Tracheal epithelial cell (primary cell): ENCODE data around the gene SOWAHA. TPM values are rescaled to one million over a fixed set of nuclear protein-coding genes. Genes with fewer than 3 reads are reported as not detected.

ENCODE experiments used
- total RNA-seq: library from RNA; depleted of rRNA; stranded (reverse); fragments of >200 nt; gene quantifications from 2 replicates; pipeline ENCODE4 v1.2.1, GENCODE V29; 2014

SOWAHA gene
- 0.24 TPM in 1 of 2 replicates, not detected in the other for total RNA-seq

DNA sequence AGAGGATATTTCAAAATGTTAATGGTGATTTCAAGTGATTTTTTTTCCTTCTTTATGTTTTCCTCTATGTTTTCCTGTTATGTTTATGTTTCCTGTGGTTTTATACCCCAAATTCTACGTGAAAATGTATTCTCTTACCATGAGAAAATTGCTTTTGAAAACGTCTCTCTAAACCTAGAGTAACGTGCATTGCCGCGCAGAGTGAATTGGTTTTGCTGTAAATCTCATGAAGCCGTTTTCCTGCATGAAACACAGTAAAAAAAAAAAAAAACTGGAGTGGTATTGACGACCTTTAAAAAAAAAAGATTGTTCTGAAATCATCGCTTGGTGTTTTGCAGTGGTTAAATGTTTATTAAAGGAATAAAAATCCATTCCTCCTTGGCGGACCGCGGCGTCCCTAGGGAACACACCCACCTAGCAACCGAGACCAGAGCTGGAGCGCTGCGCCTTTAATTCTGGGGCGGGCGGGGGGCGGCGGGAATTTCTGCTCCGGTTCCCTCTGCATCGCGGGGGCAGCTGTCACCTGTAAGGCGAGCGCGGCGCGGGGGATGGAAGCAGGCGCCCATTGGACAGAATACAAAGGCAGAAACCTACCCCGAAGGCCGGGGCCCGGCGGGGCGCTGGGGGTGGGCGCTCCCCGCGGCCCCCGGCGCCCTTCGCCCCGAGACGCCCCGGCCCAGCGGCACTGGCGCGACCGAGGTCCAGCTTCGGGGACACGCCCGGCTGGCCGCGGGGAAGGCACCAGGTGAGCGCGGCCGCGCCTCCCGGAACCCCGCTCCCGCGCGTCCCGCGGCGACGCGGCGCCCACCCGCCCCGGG lies at the start of gene SOWAHA:
SOWAHA (plus strand) TSS at position 522 of the 818 bp plus-strand sequence. CDS start 320 bp downstream, outside the sequence.

DNA sequence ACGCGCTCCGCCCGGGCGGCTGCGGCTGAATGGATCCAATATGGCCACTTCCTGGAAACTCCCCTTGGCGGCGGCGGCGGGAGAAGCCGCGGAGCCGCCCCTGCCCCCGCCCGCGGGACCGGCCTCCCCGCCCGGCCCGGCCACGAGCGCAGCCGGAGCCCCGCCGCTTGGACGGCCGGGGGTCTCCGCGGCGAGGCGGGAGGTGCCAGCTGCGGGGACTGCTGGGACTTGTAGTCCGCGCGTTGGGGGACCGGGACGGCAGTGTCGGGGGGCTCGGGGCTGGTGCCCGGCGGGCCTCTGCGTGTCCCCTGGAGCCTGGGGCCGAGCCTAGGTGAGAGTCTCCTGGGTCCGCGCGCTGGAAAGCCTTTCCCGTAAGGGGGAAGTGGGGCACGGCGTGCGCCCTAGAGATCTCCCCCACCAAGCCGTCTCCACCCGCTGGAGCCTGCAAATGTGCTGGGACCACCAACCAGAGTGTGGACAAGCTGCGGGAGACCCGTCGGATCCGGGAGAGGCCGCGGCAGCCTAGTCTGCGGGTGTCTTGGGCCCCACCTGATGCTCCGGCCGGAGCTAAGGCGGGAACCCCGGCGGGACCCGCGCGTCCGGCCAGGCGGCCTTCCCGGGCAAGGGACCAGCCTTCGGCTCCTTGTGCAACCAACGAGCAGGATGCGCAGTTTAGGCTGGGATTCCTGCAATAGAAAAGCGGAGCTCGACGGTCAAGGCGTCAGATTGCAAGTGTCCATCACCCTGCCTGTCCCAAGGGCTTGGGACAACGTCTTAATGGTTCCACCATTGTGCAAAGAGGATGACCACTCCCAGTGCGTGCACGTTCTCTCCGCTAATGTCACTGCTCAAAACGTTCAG lies 35.7 kb upstream of the SOWAHA start, which contains the start of gene SEPTIN8:
SEPTIN8 (minus strand) TSS at position 31 of the 861 bp plus-strand sequence. CDS start 102 bp downstream, outside the sequence.

DNA sequence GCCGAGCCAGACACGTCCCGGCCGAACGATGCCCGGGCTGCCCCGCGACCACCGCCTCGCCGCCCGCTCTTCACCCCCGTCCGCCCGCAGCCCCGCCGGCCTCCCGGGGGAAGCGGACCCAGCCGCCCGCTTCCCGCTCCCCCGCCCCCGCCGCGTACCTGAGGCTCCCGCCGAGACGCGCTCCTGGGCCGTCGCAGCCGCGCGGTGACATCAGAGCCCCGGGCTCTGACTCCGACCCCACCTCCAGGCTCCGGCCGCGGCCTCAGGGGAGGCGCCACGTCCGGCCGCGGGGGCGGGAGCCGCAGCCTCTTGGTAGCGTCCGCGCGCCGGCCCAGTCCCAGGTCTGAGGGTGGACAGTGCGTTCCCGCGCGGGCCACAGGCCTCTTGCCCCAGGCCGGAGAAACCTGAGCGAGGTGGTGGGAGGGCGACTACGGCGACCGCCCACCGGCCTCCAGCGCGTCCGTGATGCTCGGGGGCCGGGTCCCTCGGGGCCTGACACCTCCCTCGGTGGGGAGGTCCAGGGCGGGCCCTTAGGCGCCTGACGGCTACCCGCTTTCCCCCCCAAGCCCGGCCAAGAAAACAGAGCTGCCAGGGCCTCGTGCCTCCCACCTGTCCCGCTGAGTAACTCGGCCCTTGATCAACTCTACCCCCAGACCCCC lies 17.5 kb downstream of the SOWAHA start, which contains the start of gene SHROOM1:
SHROOM1 (minus strand) TSS at position 212 of the 659 bp plus-strand sequence. CDS start 4,507 bp downstream, outside the sequence.

Other genes starting within 250 kb of the SOWAHA start
- gene IL13, start 155.1 kb upstream of the SOWAHA start, total RNA-seq = not detected in 2 replicates
- gene IL4, start 139.3 kb upstream of the SOWAHA start, total RNA-seq = not detected in 2 replicates
- gene KIF3A, start 75.8 kb upstream of the SOWAHA start, total RNA-seq = 5.1 and 6.0 TPM in 2 replicates
- under 0.01 and 0.48 TPM in 2 replicates for gene CCNI2, start 65.9 kb upstream of the SOWAHA start, total RNA-seq
- gene SEPTIN8, start 36.1 kb upstream of the SOWAHA start, total RNA-seq = 21.3 and 40.7 TPM in 2 replicates
- gene SHROOM1, start 17.3 kb downstream of the SOWAHA start, total RNA-seq = 1.2 and 4.9 TPM in 2 replicates
- under 0.01 TPM in 1 of 2 replicates, not detected in the other for gene GDF9, start 53.2 kb downstream of the SOWAHA start, total RNA-seq
- 112 and 114 TPM in 2 replicates for gene UQCRQ, start 53.3 kb downstream of the SOWAHA start, total RNA-seq
- gene LEAP2, start 60.4 kb downstream of the SOWAHA start, total RNA-seq = 0.21 and 0.48 TPM in 2 replicates
- gene AFF4, start 150.3 kb downstream of the SOWAHA start, total RNA-seq = 34.1 and 40.5 TPM in 2 replicates
- gene ZCCHC10, start 213.2 kb downstream of the SOWAHA start, total RNA-seq = 14.0 and 16.0 TPM in 2 replicates
- gene HSPA4, start 238.7 kb downstream of the SOWAHA start, total RNA-seq = 145 and 154 TPM in 2 replicates